Lung (tissue), 12 donors: ENCODE data around the gene SEMA4D. TPM values are rescaled to one million over a fixed set of nuclear protein-coding genes. Genes with fewer than 3 reads are reported as not detected.

Experiments
- ATAC-seq: fragments of 200-7000 bp; cut with Tn5 transposase; one replicate; pipeline ENCODE4 v1.9.1; 2020; ENCODE audit warnings: moderate number of reproducible peaks; ENCODE audit not compliant: insufficient read depth, low FRiP score
- DNase-seq, 3 donors: peaks; one replicate each; pipeline ENCODE4 v3.0.0-alpha.2; 2013 to 2017
- H3K27ac ChIP-seq, 2 donors: one replicate each; pipeline ENCODE4 v1.5.1; 2013; ENCODE audit warnings: mild to moderate bottlenecking in 2 of 2, moderate library complexity in 2 of 2, control low read depth in 1 of 2, inconsistent platforms in 1 of 2, low read depth in 1 of 2, low read length in 1 of 2
- H3K27me3 ChIP-seq, 3 donors: one replicate each; pipeline ENCODE4 v1.5.1; 2013; ENCODE audit warnings: low read length in 2 of 3; ENCODE audit not compliant: control insufficient read depth in 3 of 3, insufficient read depth in 3 of 3
- H3K36me3 ChIP-seq, 4 donors: one replicate each; pipeline ENCODE4 v1.5.1; 2013; ENCODE audit warnings: low read length in 4 of 4, mild to moderate bottlenecking in 1 of 4, moderate library complexity in 1 of 4; ENCODE audit not compliant: control insufficient read depth in 4 of 4, insufficient read depth in 4 of 4
- H3K4me1 ChIP-seq, 5 donors: one replicate each; pipeline ENCODE4 v1.5.1; 2013; ENCODE audit warnings: low read length in 5 of 5, mild to moderate bottlenecking in 2 of 5, moderate library complexity in 1 of 5; ENCODE audit not compliant: control insufficient read depth in 5 of 5, insufficient read depth in 5 of 5
- H3K4me3 ChIP-seq: one replicate; pipeline ENCODE4 v1.5.1; 2013; ENCODE audit warnings: mild to moderate bottlenecking, control low read depth, moderate library complexity
- H3K9ac ChIP-seq, 2 donors: one replicate each; pipeline ENCODE4 v1.5.1; 2013; ENCODE audit warnings: low read length in 2 of 2, control low read depth in 1 of 2; ENCODE audit not compliant: insufficient read depth in 1 of 2
- H3K9me3 ChIP-seq, 4 donors: one replicate each; pipeline ENCODE4 v1.5.1; 2013; ENCODE audit warnings: low read length in 3 of 4, mild to moderate bottlenecking in 1 of 4, moderate library complexity in 1 of 4; ENCODE audit not compliant: control insufficient read depth in 4 of 4, insufficient read depth in 3 of 4
- WGBS, 2 donors: extraction: QIAGEN DNeasy Blood & Tissue Kit; methylation state at CpG; one replicate each; pipeline ENCODE4 v1.1.7; 2013; 5-methylcytosine and 5-hydroxymethylcytosine counted together
- polyA plus RNA-seq, 2 donors: library from polyadenylated mRNA; stranded (reverse); fragments of 200-250 nt; gene quantifications; one replicate each; pipeline ENCODE4 v1.2.1, GENCODE V29; 2013
- total RNA-seq, 2 donors: library from RNA; depleted of rRNA in 1 of 2; stranded (reverse); fragments of >200 nt in 1 of 2; gene quantifications; one replicate each; pipeline ENCODE4 v1.2.1, GENCODE V29; 2014 to 2021
- TF ChIP-seq, protein P1 (sequence below): IDR thresholded peaks from 2 replicates; pipeline ENCODE4 v1.5.1; 2012; ENCODE audit warnings: mild to moderate bottlenecking; ENCODE audit errors: control extremely low read depth, extremely low read depth
- donor health status: control.
- donor health status: control.
- donor health status: Bipolar disorder and iron deficiency.
- donor health status: healthy.
- donor health status: DM: yes; HTN: yes; CAD: no.

SEMA4D gene
- total and polyA plus RNA-seq, 4 donors: 6.7 to 61.5 (median 29.0) TPM

DNA sequence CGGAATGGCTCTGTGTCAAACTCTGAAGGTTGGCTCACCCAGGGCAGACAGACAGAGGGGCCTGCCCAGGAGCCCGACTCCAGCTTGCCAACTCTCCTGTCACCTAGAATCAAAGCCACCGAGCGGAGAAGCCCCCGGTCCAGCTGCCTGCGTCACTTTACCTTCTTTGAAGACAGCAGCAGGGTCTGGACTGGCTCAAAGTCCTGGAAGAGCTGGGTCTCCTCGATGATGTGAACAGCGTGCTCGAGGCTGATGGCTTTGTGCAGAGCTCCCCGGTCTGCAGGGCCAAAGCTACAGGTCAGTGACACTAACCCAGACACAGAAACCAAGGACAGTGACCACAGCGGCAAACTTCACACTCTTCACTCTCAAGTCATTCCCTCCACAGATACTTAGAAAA lies 111.7 kb downstream of the SEMA4D start:
- no peak overlapping the region for H3K27ac ChIP-seq
- H3K4me3 ChIP-seq: no peak overlapping the region
- H3K27me3 ChIP-seq: no peaks in the 10 kb centered on the region
- TF ChIP-seq, protein P1, sequence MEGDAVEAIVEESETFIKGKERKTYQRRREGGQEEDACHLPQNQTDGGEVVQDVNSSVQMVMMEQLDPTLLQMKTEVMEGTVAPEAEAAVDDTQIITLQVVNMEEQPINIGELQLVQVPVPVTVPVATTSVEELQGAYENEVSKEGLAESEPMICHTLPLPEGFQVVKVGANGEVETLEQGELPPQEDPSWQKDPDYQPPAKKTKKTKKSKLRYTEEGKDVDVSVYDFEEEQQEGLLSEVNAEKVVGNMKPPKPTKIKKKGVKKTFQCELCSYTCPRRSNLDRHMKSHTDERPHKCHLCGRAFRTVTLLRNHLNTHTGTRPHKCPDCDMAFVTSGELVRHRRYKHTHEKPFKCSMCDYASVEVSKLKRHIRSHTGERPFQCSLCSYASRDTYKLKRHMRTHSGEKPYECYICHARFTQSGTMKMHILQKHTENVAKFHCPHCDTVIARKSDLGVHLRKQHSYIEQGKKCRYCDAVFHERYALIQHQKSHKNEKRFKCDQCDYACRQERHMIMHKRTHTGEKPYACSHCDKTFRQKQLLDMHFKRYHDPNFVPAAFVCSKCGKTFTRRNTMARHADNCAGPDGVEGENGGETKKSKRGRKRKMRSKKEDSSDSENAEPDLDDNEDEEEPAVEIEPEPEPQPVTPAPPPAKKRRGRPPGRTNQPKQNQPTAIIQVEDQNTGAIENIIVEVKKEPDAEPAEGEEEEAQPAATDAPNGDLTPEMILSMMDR: no peak
- H3K36me3 ChIP-seq: peaks cover 0 to 30% (median 1%) of the 10 kb centered on the region in 4 donors
- DNase-seq (no peak), ATAC-seq (no peak)
- peaks cover 0 to 2% (median 0%) of the 10 kb centered on the region in 4 donors for H3K9me3 ChIP-seq
- no peak overlapping the region for H3K9ac ChIP-seq
- 94 to 97% methylated on average over 11 of the region's 11 CpGs for WGBS, 2 donors
- H3K4me1 ChIP-seq: peaks cover 0 to 4% (median 3%) of the 10 kb centered on the region in 5 donors

DNA sequence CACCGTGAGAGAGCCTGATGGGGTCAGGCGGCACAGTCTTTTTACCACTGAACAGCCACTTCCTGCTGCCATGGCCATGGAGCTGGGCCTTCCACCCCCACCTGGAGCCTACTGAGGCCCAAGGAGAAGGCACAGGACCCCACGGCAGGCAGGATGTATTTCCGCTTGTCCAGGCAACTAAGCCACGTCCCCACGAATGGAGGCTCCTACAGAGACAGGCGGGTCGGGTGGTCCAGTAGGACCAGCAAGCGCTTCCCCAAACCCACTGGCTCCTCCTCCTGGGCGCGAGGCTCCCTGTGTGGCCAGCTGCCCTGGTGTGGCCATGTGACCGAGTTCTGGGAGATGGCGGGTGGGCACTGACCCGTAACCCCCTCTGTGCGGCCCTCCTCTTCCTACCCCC lies 113.1 kb downstream of the SEMA4D start:
- no peak overlapping the region for H3K9ac ChIP-seq
- H3K27ac ChIP-seq: no peak overlapping the region
- H3K36me3 ChIP-seq: peaks cover 0 to 24% (median 1%) of the 10 kb centered on the region in 4 donors
- WGBS, 2 donors: 94% methylated on average over 15 of the region's 15 CpGs
- no peaks in the 10 kb centered on the region for H3K27me3 ChIP-seq
- ATAC-seq: no peak
- H3K4me1 ChIP-seq: peaks cover 0 to 4% (median 3%) of the 10 kb centered on the region in 5 donors
- DNase-seq: no peak
- TF ChIP-seq, protein P1: no peak
- peaks cover 0 to 2% (median 0%) of the 10 kb centered on the region in 4 donors for H3K9me3 ChIP-seq
- H3K4me3 ChIP-seq: no peak overlapping the region

DNA sequence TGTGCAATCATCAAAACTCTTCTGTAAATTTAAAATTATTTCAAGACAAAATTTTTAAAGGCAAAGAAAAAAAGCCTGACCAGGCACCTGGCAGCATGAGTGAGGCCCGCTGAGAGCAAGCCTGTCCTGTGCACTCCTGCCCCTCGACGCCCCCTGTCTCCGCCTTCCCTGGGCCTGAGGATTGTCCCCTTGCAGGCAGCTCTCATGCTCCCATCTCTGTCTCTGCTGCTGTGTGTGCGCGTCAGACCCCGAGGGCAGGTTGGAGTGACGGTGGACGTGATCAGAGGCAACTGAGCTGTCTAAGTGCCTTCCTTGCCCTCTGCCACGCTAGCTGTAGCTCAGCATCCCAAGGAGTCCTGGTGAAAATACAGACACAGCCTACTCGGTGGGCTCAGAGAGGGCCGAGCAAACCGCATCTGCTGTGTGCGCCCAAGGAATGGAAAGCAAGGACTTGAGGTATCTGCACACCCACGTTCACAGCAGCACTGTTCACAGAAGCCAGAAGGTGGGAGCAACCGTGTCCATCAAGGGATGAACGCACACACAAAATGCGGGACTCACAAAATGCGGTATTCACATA lies 114.1 kb downstream of the SEMA4D start:
- TF ChIP-seq, protein P1: no peak
- Histone ChIP-seq H3K4me3 (no peak overlapping the region), H3K9me3 (peaks cover 0 to 2% (median 0%) of the 10 kb centered on the region in 4 donors), H3K36me3 (peaks cover 0 to 24% (median 4%) of the 10 kb centered on the region in 4 donors), H3K27ac (no peak overlapping the region), H3K4me1 (peaks cover 0 to 4% (median 3%) of the 10 kb centered on the region in 5 donors), H3K27me3 (no peaks in the 10 kb centered on the region), H3K9ac (no peak overlapping the region)
- 94 to 96% methylated on average over 19 of the region's 19 CpGs for WGBS, 2 donors
- DNase-seq (no peak), ATAC-seq (no peak)
